DND-41 (cell line): ENCODE results near the gene RFFL.

ENCODE experiments used
- ATAC-seq: fragments of 200-7000 bp; cut with Tn5 transposase; 3 replicates; pipeline ENCODE4 v1.9.1; 2021; ENCODE audit warnings: low read depth; ENCODE audit not compliant: insufficient read depth
- DNase-seq: peaks from one replicate; pipeline ENCODE4 v3.0.0-alpha.2; 2020
- H2AFZ ChIP-seq: 2 replicates; pipeline ENCODE4 v1.6.0; 2012; ENCODE audit warnings: low read depth, low read length
- H3K27ac ChIP-seq: 2 replicates; pipeline ENCODE4 v1.5.1; 2012; ENCODE audit warnings: low read length, inconsistent platforms
- H3K27me3 ChIP-seq: fragments of 200-600 bp; sonication (generic); 2 replicates; pipeline ENCODE4 v1.6.0; 2012; ENCODE audit warnings: low read length, mild to moderate bottlenecking, inconsistent platforms; ENCODE audit not compliant: insufficient read depth, poor library complexity
- H3K36me3 ChIP-seq: 2 replicates; pipeline ENCODE4 v1.5.1; 2012; ENCODE audit warnings: low read length, inconsistent platforms; ENCODE audit not compliant: insufficient read depth
- H3K4me1 ChIP-seq: 2 replicates; pipeline ENCODE4 v1.5.1; 2012; ENCODE audit warnings: mild to moderate bottlenecking, low read length; ENCODE audit not compliant: insufficient read depth
- H3K4me2 ChIP-seq: 2 replicates; pipeline ENCODE4 v1.6.0; 2012; ENCODE audit warnings: mild to moderate bottlenecking, moderate library complexity, low read length, inconsistent platforms; ENCODE audit not compliant: insufficient read depth
- H3K4me3 ChIP-seq, 2 experiments: fragments of 200-600 bp in 1 of 2; shearing (Covaris generic) in 1 of 2; 2 replicates each; pipeline ENCODE4 v1.5.1; 2012 to 2016; ENCODE audit warnings: inconsistent platforms in 2 of 2, low read length in 2 of 2, mild to moderate bottlenecking in 2 of 2, low read depth in 1 of 2, moderate library complexity in 1 of 2
- H3K79me2 ChIP-seq: 2 replicates; pipeline ENCODE4 v1.6.0; 2012; ENCODE audit warnings: low read length, inconsistent platforms; ENCODE audit not compliant: insufficient read depth
- H3K9ac ChIP-seq: 2 replicates; pipeline ENCODE4 v1.6.0; 2012; ENCODE audit warnings: low read depth, mild to moderate bottlenecking, inconsistent platforms, low read length, moderate library complexity
- H3K9me3 ChIP-seq: 2 replicates; pipeline ENCODE4 v1.5.1; 2012; ENCODE audit warnings: low read length, moderate library complexity, mild to moderate bottlenecking, inconsistent platforms; ENCODE audit not compliant: insufficient read depth, severe bottlenecking
- H4K20me1 ChIP-seq: 2 replicates; pipeline ENCODE4 v1.6.0; 2012; ENCODE audit warnings: low read length; ENCODE audit not compliant: insufficient read depth
- EZH2 ChIP-seq: IDR thresholded peaks from 3 replicates; pipeline ENCODE4 v1.6.1; 2012; ENCODE audit warnings: borderline replicate concordance, low read depth, mild to moderate bottlenecking, moderate library complexity, low read length, inconsistent platforms; ENCODE audit not compliant: severe bottlenecking
- TF ChIP-seq, protein P1 (sequence below): IDR thresholded peaks from 2 replicates; pipeline ENCODE4 v1.5.1; 2012; ENCODE audit warnings: borderline replicate concordance, low read length, moderate library complexity, mild to moderate bottlenecking; ENCODE audit not compliant: poor library complexity, severe bottlenecking; ENCODE audit errors: extremely low read depth

RFFL gene

DNA sequence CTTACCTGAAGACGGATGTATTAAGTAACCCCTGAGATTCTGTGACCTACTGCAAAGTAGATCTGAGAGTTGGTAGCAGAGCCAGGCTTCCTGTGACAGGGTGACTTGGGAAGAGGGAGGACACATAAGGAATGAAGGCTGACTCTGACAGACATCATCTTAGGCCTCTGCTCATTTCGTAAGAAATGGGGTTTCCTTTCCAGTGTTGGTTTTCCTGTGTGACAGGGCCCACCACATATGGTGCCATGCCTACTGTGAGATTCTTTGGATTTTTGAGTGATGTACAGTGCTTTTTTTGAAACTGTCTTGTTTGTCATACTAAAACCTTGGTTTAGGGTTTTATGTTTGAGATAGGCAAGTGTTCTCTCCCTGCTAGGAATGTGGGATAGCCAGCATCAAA, 70.5 kb downstream of the RFFL start:
- no peaks in the 10 kb centered on the region for H3K27me3 ChIP-seq
- ATAC-seq (no peak), DNase-seq (no peak)
- H2AFZ ChIP-seq: no peak overlapping the region
- H3K36me3 ChIP-seq: peaks cover 95% of the 10 kb centered on the region
- H3K4me3 ChIP-seq: no peak overlapping the region
- H3K4me1 ChIP-seq: no peaks in the 10 kb centered on the region
- H3K9me3 ChIP-seq: no peaks in the 10 kb centered on the region
- H3K27ac ChIP-seq: no peak overlapping the region
- no peaks in the 10 kb centered on the region for H4K20me1 ChIP-seq
- TF ChIP-seq EZH2: no peak
- TF ChIP-seq, protein P1, sequence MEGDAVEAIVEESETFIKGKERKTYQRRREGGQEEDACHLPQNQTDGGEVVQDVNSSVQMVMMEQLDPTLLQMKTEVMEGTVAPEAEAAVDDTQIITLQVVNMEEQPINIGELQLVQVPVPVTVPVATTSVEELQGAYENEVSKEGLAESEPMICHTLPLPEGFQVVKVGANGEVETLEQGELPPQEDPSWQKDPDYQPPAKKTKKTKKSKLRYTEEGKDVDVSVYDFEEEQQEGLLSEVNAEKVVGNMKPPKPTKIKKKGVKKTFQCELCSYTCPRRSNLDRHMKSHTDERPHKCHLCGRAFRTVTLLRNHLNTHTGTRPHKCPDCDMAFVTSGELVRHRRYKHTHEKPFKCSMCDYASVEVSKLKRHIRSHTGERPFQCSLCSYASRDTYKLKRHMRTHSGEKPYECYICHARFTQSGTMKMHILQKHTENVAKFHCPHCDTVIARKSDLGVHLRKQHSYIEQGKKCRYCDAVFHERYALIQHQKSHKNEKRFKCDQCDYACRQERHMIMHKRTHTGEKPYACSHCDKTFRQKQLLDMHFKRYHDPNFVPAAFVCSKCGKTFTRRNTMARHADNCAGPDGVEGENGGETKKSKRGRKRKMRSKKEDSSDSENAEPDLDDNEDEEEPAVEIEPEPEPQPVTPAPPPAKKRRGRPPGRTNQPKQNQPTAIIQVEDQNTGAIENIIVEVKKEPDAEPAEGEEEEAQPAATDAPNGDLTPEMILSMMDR: no peak
- H3K4me2 ChIP-seq: no peak overlapping the region
- H3K79me2 ChIP-seq: no peaks in the 10 kb centered on the region
- H3K9ac ChIP-seq: no peak overlapping the region

DNA sequence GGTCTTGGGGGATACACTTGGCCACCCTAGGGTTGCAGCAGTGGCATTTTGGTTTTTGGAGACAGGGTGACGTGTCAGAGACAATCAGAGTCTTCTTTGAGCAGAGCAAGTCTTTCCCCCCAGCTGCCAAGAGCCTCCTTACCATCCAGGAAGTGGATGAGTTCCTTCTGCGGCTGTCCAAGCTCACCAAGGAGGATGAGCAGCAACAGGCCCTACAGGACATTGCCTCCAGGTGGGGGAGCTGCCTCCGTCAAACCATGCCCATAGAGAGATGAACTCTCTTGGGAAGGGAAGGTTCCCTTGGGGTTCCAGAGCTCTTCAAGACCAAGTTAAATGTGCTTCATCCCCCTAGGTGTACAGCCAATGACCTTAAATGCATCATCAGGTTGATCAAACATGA, 71.9 kb downstream of the RFFL start:
- Histone ChIP-seq H3K9me3 (no peaks in the 10 kb centered on the region), H3K9ac (no peak overlapping the region), H4K20me1 (no peaks in the 10 kb centered on the region), H3K4me1 (no peaks in the 10 kb centered on the region), H3K4me2 (no peak overlapping the region), H3K36me3 (peaks cover 92% of the 10 kb centered on the region), H3K4me3 (no peak overlapping the region), H3K79me2 (no peaks in the 10 kb centered on the region; the same call in 1 of the 2 replicates), H3K27ac (no peak overlapping the region), H2AFZ (no peak overlapping the region), H3K27me3 (no peaks in the 10 kb centered on the region)
- no peak for DNase-seq
- no peak for TF ChIP-seq EZH2
- TF ChIP-seq, protein P1: no peak
- no peak for ATAC-seq

GRCh38 chr17:34990921-34991365, 72.6 kb downstream of the RFFL start:
- no peak for ATAC-seq

DNA sequence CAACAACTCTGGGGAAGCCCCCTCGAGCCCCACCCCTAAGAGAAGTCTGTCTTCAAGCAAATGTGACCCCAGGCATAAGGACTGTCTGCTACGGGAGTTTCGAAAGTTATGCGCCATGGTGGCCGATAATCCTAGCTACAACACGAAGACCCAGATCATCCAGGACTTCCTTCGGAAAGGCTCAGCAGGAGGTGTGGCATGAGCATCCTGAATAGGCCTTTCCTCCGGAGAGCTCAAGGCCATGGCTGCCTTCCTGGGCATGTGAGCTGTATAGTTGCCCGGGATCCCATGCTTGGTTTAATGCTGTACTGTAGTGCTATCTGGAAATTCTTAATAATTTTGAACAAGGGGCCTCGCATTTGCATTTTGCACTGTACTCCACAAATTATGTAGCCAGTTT, 74.0 kb downstream of the RFFL start:
- Histone ChIP-seq H3K27ac (no peak overlapping the region), H2AFZ (no peak overlapping the region), H4K20me1 (no peaks in the 10 kb centered on the region), H3K36me3 (peaks cover 89% of the 10 kb centered on the region), H3K79me2 (peaks cover under 1% of the 10 kb centered on the region; the same call in 1 of the 2 replicates), H3K9ac (no peak overlapping the region), H3K4me1 (peaks cover under 1% of the 10 kb centered on the region; the same call in 1 of the 2 replicates), H3K9me3 (no peaks in the 10 kb centered on the region), H3K4me3 (no peak overlapping the region), H3K4me2 (no peak overlapping the region), H3K27me3 (no peaks in the 10 kb centered on the region)
- TF ChIP-seq EZH2: no peak
- TF ChIP-seq, protein P1: no peak
- ATAC-seq: no peak
- no peak for DNase-seq

More at GRCh38 chr17:34990921-34991365, 72.6 kb downstream of the RFFL start:
- H3K4me1 ChIP-seq: no peaks in the 10 kb centered on the region
- H3K36me3 ChIP-seq: peaks cover 91% of the 10 kb centered on the region
- H3K9me3 ChIP-seq: no peaks in the 10 kb centered on the region
- DNase-seq: no peak
- no peaks in the 10 kb centered on the region; the same call in 1 of the 2 replicates for H3K79me2 ChIP-seq
- no peak overlapping the region for H3K9ac ChIP-seq
- no peaks in the 10 kb centered on the region for H3K27me3 ChIP-seq
- no peak overlapping the region for H3K27ac ChIP-seq
- H3K4me2 ChIP-seq: no peak overlapping the region
- no peak overlapping the region for H3K4me3 ChIP-seq
- no peaks in the 10 kb centered on the region for H4K20me1 ChIP-seq
- no peak for TF ChIP-seq EZH2
- no peak overlapping the region for H2AFZ ChIP-seq
